Cardiac muscle cell (in vitro differentiated cells and primary cell): ENCODE measurements around the gene TLDC2. TPM values are rescaled to one million over a fixed set of nuclear protein-coding genes. Genes with fewer than 3 reads are reported as not detected.
"Not testable (repeated sequence)": the region's sequence is repeated elsewhere in the genome, so short reads cannot be mapped to it uniquely, and the experiment has no call there.

ENCODE experiments used
- DNase-seq, 2 donors: peaks; one replicate each; pipeline versions ENCODE4 v3.0.0 to v3.0.0-alpha.2; 2010 to 2017; ENCODE audit warnings: low read depth in 1 of 2, low spot score in 1 of 2
- H3K27ac ChIP-seq: fragments of 200-600 bp; sonication (generic); 2 replicates; pipeline ENCODE4 v1.5.1; 2016
- H3K27me3 ChIP-seq: fragments of 200-600 bp; sonication (generic); 2 replicates; pipeline ENCODE4 v1.6.0; 2016; ENCODE audit warnings: control low read depth
- H3K36me3 ChIP-seq: fragments of 200-600 bp; sonication (generic); 2 replicates; pipeline ENCODE4 v1.5.1; 2016; ENCODE audit warnings: control low read depth
- H3K4me1 ChIP-seq: fragments of 200-600 bp; sonication (generic); 2 replicates; pipeline ENCODE4 v1.8.1; 2017; ENCODE audit warnings: low read depth, mild to moderate bottlenecking, mixed run types
- H3K4me3 ChIP-seq: fragments of 200-600 bp; sonication (generic); 2 replicates; pipeline ENCODE4 v1.5.1; 2016; ENCODE audit warnings: mild to moderate bottlenecking
- H3K9me3 ChIP-seq: fragments of 200-600 bp; sonication (generic); 2 replicates; pipeline ENCODE4 v1.5.1; 2017; ENCODE audit warnings: low read depth, mild to moderate bottlenecking, control low read depth
- polyA plus RNA-seq: library from polyadenylated mRNA; unstranded; fragments of >200 nt; fragmentation: Nextera tagmentation; extraction: Ambion mirVana; gene quantifications from 2 replicates; pipeline ENCODE4 v1.2.1, GENCODE V29; 2016
- total RNA-seq: library from RNA; depleted of rRNA; stranded (reverse); fragments of >200 nt; gene quantifications from 2 replicates; pipeline ENCODE4 v1.2.3, GENCODE V29; 2016
- TF ChIP-seq, protein P1 (sequence below): IDR thresholded peaks from 2 replicates; pipeline ENCODE4 v1.5.1; 2012; ENCODE audit warnings: low read depth, mild to moderate bottlenecking, low read length

TLDC2 gene
- total and polyA plus RNA-seq, 2 experiments from 2014 or later: not detected

DNA sequence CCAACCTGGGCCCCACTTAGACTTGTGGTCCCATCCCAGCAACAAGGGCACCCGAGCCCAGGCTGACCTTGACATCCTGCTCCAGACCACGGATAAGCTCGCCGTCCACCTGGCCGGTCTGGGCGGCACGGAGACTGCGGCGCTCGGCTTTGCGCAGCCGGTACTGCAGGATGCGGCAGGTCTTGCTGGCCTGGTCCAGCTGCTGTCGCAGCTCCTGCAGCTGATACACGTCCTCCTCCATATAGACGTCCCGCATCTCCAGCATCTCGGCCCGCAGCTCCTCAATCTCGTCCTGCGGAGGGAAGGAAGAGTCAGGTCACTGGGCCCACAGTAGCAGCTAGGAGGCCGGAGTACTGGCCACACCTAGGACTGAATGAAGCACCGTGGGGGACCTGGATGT lies 36.8 kb upstream of the TLDC2 start:
- no peaks in the 10 kb centered on the region for H3K27me3 ChIP-seq
- H3K4me3 ChIP-seq: no peak overlapping the region
- no peak for DNase-seq
- no peaks in the 10 kb centered on the region for H3K9me3 ChIP-seq
- no peak overlapping the region for H3K27ac ChIP-seq
- TF ChIP-seq, protein P1, sequence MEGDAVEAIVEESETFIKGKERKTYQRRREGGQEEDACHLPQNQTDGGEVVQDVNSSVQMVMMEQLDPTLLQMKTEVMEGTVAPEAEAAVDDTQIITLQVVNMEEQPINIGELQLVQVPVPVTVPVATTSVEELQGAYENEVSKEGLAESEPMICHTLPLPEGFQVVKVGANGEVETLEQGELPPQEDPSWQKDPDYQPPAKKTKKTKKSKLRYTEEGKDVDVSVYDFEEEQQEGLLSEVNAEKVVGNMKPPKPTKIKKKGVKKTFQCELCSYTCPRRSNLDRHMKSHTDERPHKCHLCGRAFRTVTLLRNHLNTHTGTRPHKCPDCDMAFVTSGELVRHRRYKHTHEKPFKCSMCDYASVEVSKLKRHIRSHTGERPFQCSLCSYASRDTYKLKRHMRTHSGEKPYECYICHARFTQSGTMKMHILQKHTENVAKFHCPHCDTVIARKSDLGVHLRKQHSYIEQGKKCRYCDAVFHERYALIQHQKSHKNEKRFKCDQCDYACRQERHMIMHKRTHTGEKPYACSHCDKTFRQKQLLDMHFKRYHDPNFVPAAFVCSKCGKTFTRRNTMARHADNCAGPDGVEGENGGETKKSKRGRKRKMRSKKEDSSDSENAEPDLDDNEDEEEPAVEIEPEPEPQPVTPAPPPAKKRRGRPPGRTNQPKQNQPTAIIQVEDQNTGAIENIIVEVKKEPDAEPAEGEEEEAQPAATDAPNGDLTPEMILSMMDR: no peak
- peaks cover 3% of the 10 kb centered on the region for H3K36me3 ChIP-seq
- H3K4me1 ChIP-seq: peaks cover 3% of the 10 kb centered on the region

DNA sequence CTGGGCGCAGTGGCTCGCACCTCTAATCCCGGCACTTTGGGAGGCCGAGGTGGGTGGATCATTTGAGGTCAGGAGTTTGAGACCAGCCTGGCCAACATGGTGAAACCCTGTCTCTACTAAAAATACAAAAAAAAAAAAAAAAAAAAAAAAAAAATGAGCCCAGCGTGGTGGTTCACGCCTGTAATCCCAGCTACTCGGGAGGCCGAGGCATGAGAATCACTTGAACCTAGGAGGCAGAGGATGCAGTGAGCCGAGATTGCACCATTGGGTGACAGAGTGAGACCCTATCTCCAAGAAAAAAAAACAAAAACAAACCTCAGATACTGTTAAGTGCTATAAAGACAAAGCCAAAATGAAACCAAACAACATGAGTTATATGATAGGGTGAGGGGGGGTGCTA lies 34.9 kb upstream of the TLDC2 start:
- H3K27me3 ChIP-seq, H3K27ac ChIP-seq, H3K9me3 ChIP-seq, H3K4me1 ChIP-seq, H3K4me3 ChIP-seq, DNase-seq, H3K36me3 ChIP-seq: not testable (repeated sequence)

DNA sequence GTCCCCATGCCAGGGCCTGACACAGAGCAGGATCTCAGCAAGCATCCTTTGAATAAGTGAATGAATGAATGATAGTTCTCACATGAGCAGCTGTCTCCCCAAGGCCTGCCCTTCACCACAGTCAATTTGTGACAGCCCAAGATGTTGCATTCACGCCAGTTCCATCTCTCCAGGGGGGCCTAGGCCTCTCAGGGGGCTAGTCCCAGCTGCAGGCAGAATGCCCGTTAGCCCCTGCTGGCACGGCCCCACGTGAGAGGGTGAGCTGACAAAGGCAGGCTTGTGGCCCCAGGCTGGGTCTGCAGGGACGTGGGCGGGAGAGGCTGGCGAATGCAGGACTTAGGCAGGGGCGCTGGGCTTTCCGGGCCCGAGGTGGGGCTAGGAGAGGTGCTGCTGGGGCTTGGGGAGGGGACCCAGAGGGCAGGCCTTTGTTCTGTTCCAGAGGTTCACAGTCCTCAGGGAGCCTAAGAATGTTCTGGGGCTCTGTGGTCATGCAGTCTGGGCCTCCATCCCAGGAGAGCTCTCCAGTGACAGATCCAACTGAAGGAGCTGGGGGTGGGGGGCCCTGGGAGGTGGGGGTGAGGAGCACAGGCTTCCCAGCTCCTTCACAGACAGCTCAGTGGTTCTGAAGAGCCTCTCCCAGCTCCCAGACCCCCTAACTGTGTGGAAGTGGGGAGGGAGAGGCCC lies 30.5 kb upstream of the TLDC2 start:
- Histone ChIP-seq H3K4me1 (peaks cover 11% of the 10 kb centered on the region), H3K27me3 (no peaks in the 10 kb centered on the region), H3K4me3 (no peak overlapping the region), H3K36me3 (no peaks in the 10 kb centered on the region), H3K9me3 (no peaks in the 10 kb centered on the region), H3K27ac (peak overlapping the region; percentile 2)
- TF ChIP-seq, protein P1: no peak
- DNase-seq: no peak

DNA sequence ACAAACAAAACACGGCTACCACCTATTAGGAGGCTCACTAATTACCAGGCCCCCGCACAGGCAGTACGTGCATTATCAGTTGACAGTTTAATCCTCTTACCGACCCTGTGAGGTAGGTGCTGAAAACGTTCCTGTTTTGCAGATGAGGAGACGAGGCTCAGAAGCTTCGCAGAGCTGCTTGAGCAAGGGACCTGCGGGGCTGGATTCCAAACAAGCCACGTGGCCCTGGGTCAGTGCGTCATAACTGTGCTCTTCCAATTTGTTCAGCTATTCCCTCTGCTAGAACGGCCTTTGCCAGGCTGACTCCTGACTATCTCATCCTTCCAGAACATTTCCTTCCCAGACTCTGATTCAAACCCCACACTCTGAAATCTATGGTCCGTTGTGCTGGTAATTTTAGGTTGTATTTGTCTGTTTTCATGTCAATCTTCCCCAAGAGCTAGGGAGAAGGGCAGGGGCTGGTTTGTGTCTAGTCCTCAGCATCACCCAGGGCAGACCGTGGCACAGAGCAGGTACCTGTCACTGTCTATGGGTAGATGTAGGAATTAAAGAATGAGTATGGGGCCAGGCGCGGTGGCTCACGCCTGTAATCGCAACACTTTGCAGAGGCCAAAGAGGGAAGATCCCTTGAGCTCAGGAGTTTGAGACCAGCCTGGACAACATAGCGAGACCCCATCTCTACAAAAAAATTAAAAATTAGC lies 28.8 kb upstream of the TLDC2 start:
- Histone ChIP-seq H3K27me3 (no peaks in the 10 kb centered on the region), H3K27ac (peak overlapping the region; percentile 41)

DNA sequence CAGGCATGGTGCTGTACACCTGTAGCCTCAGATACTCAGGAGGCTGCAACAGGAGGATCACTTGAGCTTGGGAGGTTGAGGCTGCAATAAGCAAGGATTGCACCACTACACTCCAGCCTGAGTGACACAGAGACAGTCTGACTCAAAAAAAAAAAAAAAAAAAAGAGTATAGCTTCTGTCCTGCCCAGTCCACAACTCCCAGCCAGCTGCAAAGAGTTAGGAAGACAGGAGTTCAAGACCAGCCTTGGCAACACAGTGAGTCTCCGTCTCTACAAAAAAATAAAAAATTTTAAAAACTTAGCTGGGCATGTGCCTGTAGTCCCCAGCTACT lies 28.3 kb upstream of the TLDC2 start:
- Histone ChIP-seq H3K27ac (peak overlapping the region; percentile 37), H3K36me3 (no peaks in the 10 kb centered on the region), H3K4me3 (no peak overlapping the region), H3K9me3 (no peaks in the 10 kb centered on the region), H3K4me1 (peaks cover 11% of the 10 kb centered on the region), H3K27me3 (no peaks in the 10 kb centered on the region)
- TF ChIP-seq, protein P1: no peak
- DNase-seq: no peak

More for the DNA sequence above, 28.8 kb upstream of the TLDC2 start:
- TF ChIP-seq, protein P1: no peak
- peaks cover 11% of the 10 kb centered on the region for H3K4me1 ChIP-seq
- no peak overlapping the region for H3K4me3 ChIP-seq
- H3K36me3 ChIP-seq: no peaks in the 10 kb centered on the region
- H3K9me3 ChIP-seq: no peaks in the 10 kb centered on the region
- peak; percentile 40 to 95 for DNase-seq

DNA sequence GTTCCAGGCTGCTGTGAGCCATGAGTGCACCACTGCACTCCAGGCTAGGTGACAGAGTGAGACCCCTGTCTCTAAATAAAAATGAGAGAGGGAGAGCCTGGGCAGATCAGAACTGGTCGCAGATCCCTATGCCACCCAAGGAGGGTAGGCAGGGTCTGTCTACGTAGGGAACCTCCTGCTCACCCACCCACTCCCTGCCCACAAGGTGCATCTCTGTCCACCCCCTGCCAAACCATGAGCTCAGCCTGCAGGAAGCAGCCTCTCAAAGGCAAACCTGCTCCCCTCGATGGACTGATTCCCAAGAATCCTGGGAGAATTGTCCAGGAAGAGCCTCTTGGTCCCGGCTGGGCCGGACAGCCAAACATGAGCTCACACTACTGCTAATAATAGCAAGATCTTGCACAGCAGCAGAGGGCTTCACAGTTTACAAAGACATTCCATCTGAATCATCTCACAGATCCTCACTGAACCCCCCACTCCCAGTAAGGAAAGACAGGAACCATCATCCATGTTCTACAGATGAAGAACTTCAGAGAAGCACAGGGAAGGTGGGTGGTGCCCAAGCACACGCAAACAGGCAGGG lies 27.8 kb upstream of the TLDC2 start:
- Histone ChIP-seq H3K4me3 (no peak overlapping the region), H3K36me3 (no peaks in the 10 kb centered on the region), H3K27me3 (no peaks in the 10 kb centered on the region), H3K4me1 (peaks cover 11% of the 10 kb centered on the region), H3K27ac (peak overlapping the region; percentile 37), H3K9me3 (no peaks in the 10 kb centered on the region)
- DNase-seq: peak; percentile 17 to 74
- TF ChIP-seq, protein P1: no peak
